Measurements from ENCODE around the gene EPHA4.

- no peak for TF ChIP-seq CTCF (IDR thresholded peaks at IDR 0.05; ENCODE audit: low read depth, low read length)
- no peak for TF ChIP-seq EZH2phosphoT487 (IDR thresholded peaks at IDR 0.05; ENCODE audit: low read depth)
Measured at GRCh38 chr2:221460136-221460535, 112.0 kb downstream of the EPHA4 start.
